ENCODE results near the gene PKN2. TPM values are rescaled to one million over a fixed set of nuclear protein-coding genes. Genes with fewer than 3 reads are reported as not detected.

PKN2 gene
- total RNA-seq, 1 experiment from 2014 or later = 32.5 TPM

- H3K4ac ChIP-seq (ENCODE audit: low read depth, low read length) = no peak overlapping the region
- H3T11ph ChIP-seq (ENCODE audit: low read length) = no peak overlapping the region
- H3K23me2 ChIP-seq (ENCODE audit: insufficient read length, low read depth, low read length, poor library complexity, severe bottlenecking) = no peaks in the 10 kb centered on the region
- H2AK5ac ChIP-seq (ENCODE audit: insufficient read length, low read length) = no peak overlapping the region
- H3K18ac ChIP-seq (ENCODE audit: insufficient read length, low read depth, low read length) = no peak overlapping the region
- H3K9me3 ChIP-seq (ENCODE audit: control insufficient read depth, low read depth, low read length) = no peaks in the 10 kb centered on the region
- no peak overlapping the region for H2BK5ac ChIP-seq (ENCODE audit: insufficient read length, low read length)
- H2BK120ac ChIP-seq (ENCODE audit: low read depth, low read length, poor library complexity, severe bottlenecking) = no peak overlapping the region
- H3K14ac ChIP-seq (ENCODE audit: insufficient read depth, low read length) = no peak overlapping the region
- no peak overlapping the region for H2BK15ac ChIP-seq (ENCODE audit: low read depth, low read length)
- no CpG with 5 or more reads among the region's 4 CpGs for WGBS (ENCODE audit: extremely low coverage, insufficient read length, low lambda C conversion rate)
- peak overlapping the region in 2 of 3 experiments; percentile 13 to 66; a peak in 3 of 7 replicates for H3K27ac Mint-ChIP-seq
- no peak overlapping the region for H2BK12ac ChIP-seq (ENCODE audit: insufficient read length, low read depth, low read length)
- H3K36me3 Mint-ChIP-seq (ENCODE audit: insufficient read depth in 1 of 3, low read depth in 3 of 3) = no peaks in the 10 kb centered on the region
- no peak overlapping the region for H4K91ac ChIP-seq (ENCODE audit: insufficient read length, low read depth, low read length)
- no peak overlapping the region for H2BK20ac ChIP-seq (ENCODE audit: low read depth, low read length, poor library complexity, severe bottlenecking)
- H3K27me3 Mint-ChIP-seq (ENCODE audit: low read depth) = no peaks in the 10 kb centered on the region
- no peak overlapping the region for H3K56ac ChIP-seq (ENCODE audit: insufficient read length, low read depth, low read length)
- no peak for DNase-seq
- no peaks in the 10 kb centered on the region for H3K79me1 ChIP-seq (ENCODE audit: insufficient read depth, low read depth, low read length, poor library complexity, severe bottlenecking)
- peaks cover 12 to 20% of the 10 kb centered on the region in 2 experiments for H3K4me1 Mint-ChIP-seq
- no peaks in the 10 kb centered on the region for H3K27me3 ChIP-seq (ENCODE audit: insufficient read depth, low read length)
- H3K9me3 Mint-ChIP-seq = no peaks in the 10 kb centered on the region
- H3K9ac ChIP-seq (ENCODE audit: extremely low read depth, insufficient read length, low read length) = no peak overlapping the region
- no peaks in the 10 kb centered on the region for H3K4me1 ChIP-seq (ENCODE audit: insufficient read depth, low read length)
- H3K4me2 ChIP-seq (ENCODE audit: insufficient read depth, insufficient read length, low read length) = no peak overlapping the region
- no peak overlapping the region for H3K4me3 Mint-ChIP-seq
- H2AFZ ChIP-seq (ENCODE audit: low read length) = no peak overlapping the region
- no peak overlapping the region for H3K23ac ChIP-seq (ENCODE audit: insufficient read length, low read depth, low read length)
- H4K5ac ChIP-seq (ENCODE audit: insufficient read length, low read depth, low read length) = no peak overlapping the region
- H4K20me1 ChIP-seq (ENCODE audit: control insufficient read depth, insufficient read depth, insufficient read length) = no peaks in the 10 kb centered on the region
- no peak overlapping the region for H3K27ac ChIP-seq (ENCODE audit: insufficient read length, low read depth, low read length)
- no peak for TF ChIP-seq CTCF (conservative IDR thresholded peaks at IDR 0.05)
- no peaks in the 10 kb centered on the region for H3K79me2 ChIP-seq (ENCODE audit: insufficient read depth, low read length)
- no peak overlapping the region for H4K8ac ChIP-seq (replicated peaks; ENCODE audit: insufficient read length, low read depth, low read length)
These were observed 22.9 kb upstream of the PKN2 start for GRCh38 chr1:88661188-88661587.
